Activated T-helper 9 cell treated with anti-CD3 and anti-CD28 coated beads, Interleukin-2, amount 50 U/mL, for 16 hours (primary cell): ENCODE measurements around the gene ATXN1.

Experiments used
- DNase-seq: peaks from one replicate; pipeline ENCODE4 v3.0.0-alpha.2; 2020; ENCODE audit warnings: low read depth

The ATXN1 gene

GRCh38 chr6:16358531-16359138, 402.6 kb downstream of the ATXN1 start:
- no peak for DNase-seq

GRCh38 chr6:16355699-16356446, 405.4 kb downstream of the ATXN1 start:
- DNase-seq, result no peak

GRCh38 chr6:16355238-16355637, 406.0 kb downstream of the ATXN1 start:
- no peak for DNase-seq

- no peak for DNase-seq
Measured at GRCh38 chr6:16354692-16355091, 406.6 kb downstream of the ATXN1 start.

GRCh38 chr6:16352821-16353438, 408.3 kb downstream of the ATXN1 start:
- DNase-seq, result no peak

GRCh38 chr6:16352258-16352635, 409.0 kb downstream of the ATXN1 start:
- no peak for DNase-seq

GRCh38 chr6:16349544-16349943, 411.7 kb downstream of the ATXN1 start:
- no peak for DNase-seq

GRCh38 chr6:16346831-16347230, 414.4 kb downstream of the ATXN1 start:
- no peak for DNase-seq

GRCh38 chr6:16345449-16346330, 415.6 kb downstream of the ATXN1 start:
- DNase-seq, result no peak

GRCh38 chr6:16344756-16345155, 416.5 kb downstream of the ATXN1 start:
- DNase-seq, result no peak

GRCh38 chr6:16343593-16343992, 417.7 kb downstream of the ATXN1 start:
- no peak for DNase-seq

GRCh38 chr6:16339265-16339587, 422.0 kb downstream of the ATXN1 start:
- DNase-seq, result no peak

- no peak for DNase-seq
Measured at GRCh38 chr6:16338577-16339264, 422.5 kb downstream of the ATXN1 start.

GRCh38 chr6:16337295-16337975, 423.8 kb downstream of the ATXN1 start:
- no peak for DNase-seq

GRCh38 chr6:16336911-16337294, 424.4 kb downstream of the ATXN1 start:
- no peak for DNase-seq

GRCh38 chr6:16336056-16336818, 425.0 kb downstream of the ATXN1 start:
- DNase-seq, result no peak

GRCh38 chr6:16335176-16335575, 426.1 kb downstream of the ATXN1 start:
- no peak for DNase-seq

- no peak for DNase-seq
Measured at GRCh38 chr6:16334671-16335070, 426.6 kb downstream of the ATXN1 start.

GRCh38 chr6:16333580-16333979, 427.7 kb downstream of the ATXN1 start:
- DNase-seq, result no peak

GRCh38 chr6:16332175-16332542, 429.1 kb downstream of the ATXN1 start:
- DNase-seq, result peak; percentile 72
